ENCODE results near the gene FDXACB1. TPM values are rescaled to one million over a fixed set of nuclear protein-coding genes. Genes with fewer than 3 reads are reported as not detected.

Gene FDXACB1
- total and polyA plus RNA-seq, 2 donors (not counting 3 experiments of a cell fraction or from before 2014, with no cell fraction given) = 1.1 to 1.4 TPM

GRCh38 chr11:111870113-111870512, 8.9 kb downstream of the FDXACB1 start:
- peak overlapping the region; percentile 91 for H3K4me2 ChIP-seq (ENCODE audit: insufficient read depth, low read length)
- intact Hi-C loops (cut with micrococcal nuclease) (loop anchor here (2.0 kb wide), 2 partner anchors 57 to 155 kb away; partner anchors contain the start of gene DLAT), dilution Hi-C loops (cut with MboI; ENCODE audit: extremely low pct_ligation_motif_present, low sequenced_read_pairs) (no loop called here)
- H2AFZ ChIP-seq (ENCODE audit: low read depth, low read length) = no peak overlapping the region
- peaks cover 4% of the 10 kb centered on the region for H3K79me2 ChIP-seq (ENCODE audit: control insufficient read depth, insufficient read depth, low read length)
- no peak overlapping the region for H3K9ac ChIP-seq (replicated peaks; ENCODE audit: extremely low read depth, insufficient read depth, low read length)
- FAIRE-seq (no peak), DNase-seq (ENCODE audit: low read depth, low spot score) (no peak)
- ChIA-PET CTCF (interaction anchor here (0.6 to 2.8 kb wide), 22 partner anchors 9 to 410 kb away, joined by 3 to 23 read pairs (median 4); partner anchors contain the start of genes BCO2 and TIMM8B), POLR2A (interaction anchor here (0.7 to 2.2 kb wide), 2 partner anchors 9 to 89 kb away, joined by 5 to 6 read pairs; no protein-coding TSS in a partner anchor)
- TF ChIP-seq GATA2 (IDR thresholded peaks at IDR 0.05; ENCODE audit: insufficient read depth, insufficient read length, low read depth, low read length) (no peak), MYC (IDR thresholded peaks at IDR 0.05; ENCODE audit: low read depth, low read length) (no peak), JUN (IDR thresholded peaks at IDR 0.05; ENCODE audit: borderline replicate concordance, insufficient read depth, insufficient read length, low read depth) (no peak), CTCF (IDR thresholded peaks at IDR 0.05; ENCODE audit: extremely low read depth in 1 of 2, insufficient read depth in 1 of 2, low read depth in 1 of 2, low read length in 2 of 2) (no peak), EZH2 (IDR thresholded peaks at IDR 0.05; ENCODE audit: borderline replicate concordance, low read depth, low read length, severe bottlenecking) (no peak), FOS (IDR thresholded peaks at IDR 0.05; ENCODE audit: borderline replicate concordance, insufficient read depth, low read length) (no peak)
- H3K36me3 ChIP-seq (ENCODE audit: control insufficient read depth in 2 of 2, extremely low read depth in 1 of 2, insufficient read depth in 2 of 2, low read length in 2 of 2) = peaks cover 0 to 2% of the 10 kb centered on the region in 2 experiments
- peaks cover 8% of the 10 kb centered on the region for H3K4me1 ChIP-seq (ENCODE audit: control insufficient read depth, extremely low read depth, insufficient read depth, low read length)
- H3K27me3 ChIP-seq (ENCODE audit: control insufficient read depth in 2 of 2, insufficient read depth in 2 of 2, low read length in 2 of 2) = no peaks in the 10 kb centered on the region
- H3K9me3 ChIP-seq (replicated peaks; ENCODE audit: control insufficient read depth, insufficient read depth, low read length) = no peaks in the 10 kb centered on the region
- no peak overlapping the region for H3K4me3 ChIP-seq (replicated peaks in 1 of 3; ENCODE audit: insufficient read depth in 1 of 3, low read depth in 1 of 3, low read length in 3 of 3)
- H4K20me1 ChIP-seq (replicated peaks; ENCODE audit: control insufficient read depth, extremely low read depth, insufficient read depth, low read length) = no peaks in the 10 kb centered on the region
- H3K9me1 ChIP-seq (replicated peaks; ENCODE audit: control insufficient read depth, extremely low read depth, insufficient read depth, low read length) = no peaks in the 10 kb centered on the region
- no TSS peak for BruUV-seq (replicated peaks)
- no peak overlapping the region for H3K27ac ChIP-seq (ENCODE audit: insufficient read depth, low read depth, low read length)

All from endothelial cell of umbilical vein (primary cell).